Measurements from ENCODE around the gene ERC2. TPM values are rescaled to one million over a fixed set of nuclear protein-coding genes. Genes with fewer than 3 reads are reported as not detected.

The ERC2 gene
- total RNA-seq, 1 experiment from 2014 or later = 6.3 TPM

GRCh38 chr3:55661571-55661970 is 806.7 kb downstream of the ERC2 start:
- no peaks in the 10 kb centered on the region for H3K9me3 ChIP-seq (replicated peaks)
- no peak overlapping the region for H3K27ac ChIP-seq
- H3K4me3 ChIP-seq = no peak overlapping the region
- H3K36me3 ChIP-seq = no peaks in the 10 kb centered on the region
- H3K27me3 ChIP-seq = no peaks in the 10 kb centered on the region
- peaks cover 7% of the 10 kb centered on the region; the same call in 1 of the 2 replicates for H3K4me1 ChIP-seq
- no peak for DNase-seq

GRCh38 chr3:55661141-55661540 is 807.1 kb downstream of the ERC2 start:
- Histone ChIP-seq H3K36me3 (no peaks in the 10 kb centered on the region), H3K27ac (no peak overlapping the region), H3K4me1 (peaks cover 7% of the 10 kb centered on the region; the same call in 1 of the 2 replicates), H3K9me3 (replicated peaks) (no peaks in the 10 kb centered on the region), H3K4me3 (no peak overlapping the region), H3K27me3 (no peaks in the 10 kb centered on the region)
- no peak for DNase-seq

- DNase-seq = no peak
- peaks cover 7% of the 10 kb centered on the region; the same call in 1 of the 2 replicates for H3K4me1 ChIP-seq
- no peaks in the 10 kb centered on the region for H3K27me3 ChIP-seq
- no peaks in the 10 kb centered on the region for H3K36me3 ChIP-seq
- no peak overlapping the region for H3K27ac ChIP-seq
- H3K9me3 ChIP-seq (replicated peaks) = no peaks in the 10 kb centered on the region
- H3K4me3 ChIP-seq = no peak overlapping the region
Observed at GRCh38 chr3:55660642-55661041, 807.6 kb downstream of the ERC2 start.

- H3K27ac ChIP-seq = no peak overlapping the region
- no peak for DNase-seq
- no peaks in the 10 kb centered on the region for H3K9me3 ChIP-seq (replicated peaks)
- no peak overlapping the region for H3K4me3 ChIP-seq
- no peaks in the 10 kb centered on the region for H3K27me3 ChIP-seq
- H3K36me3 ChIP-seq = no peaks in the 10 kb centered on the region
- H3K4me1 ChIP-seq = peaks cover 7% of the 10 kb centered on the region; the same call in 1 of the 2 replicates
Observed at GRCh38 chr3:55659701-55660100, 808.6 kb downstream of the ERC2 start.

- no peaks in the 10 kb centered on the region for H3K36me3 ChIP-seq
- H3K4me3 ChIP-seq = no peak overlapping the region
- H3K27ac ChIP-seq = no peak overlapping the region
- H3K4me1 ChIP-seq = peaks cover 7% of the 10 kb centered on the region; the same call in 1 of the 2 replicates
- no peaks in the 10 kb centered on the region for H3K9me3 ChIP-seq (replicated peaks)
- no peaks in the 10 kb centered on the region for H3K27me3 ChIP-seq
- DNase-seq = peak; percentile 17 to 46
Observed at GRCh38 chr3:55658690-55659562, 809.3 kb downstream of the ERC2 start.

GRCh38 chr3:55658270-55658669 is 810.0 kb downstream of the ERC2 start:
- Histone ChIP-seq H3K27me3 (no peaks in the 10 kb centered on the region), H3K36me3 (no peaks in the 10 kb centered on the region), H3K27ac (no peak overlapping the region), H3K4me3 (no peak overlapping the region), H3K9me3 (replicated peaks) (no peaks in the 10 kb centered on the region), H3K4me1 (peaks cover 7% of the 10 kb centered on the region; the same call in 1 of the 2 replicates)
- DNase-seq = no peak

GRCh38 chr3:55655544-55655943 is 812.7 kb downstream of the ERC2 start:
- Histone ChIP-seq H3K4me3 (no peak overlapping the region), H3K9me3 (replicated peaks) (no peaks in the 10 kb centered on the region), H3K27me3 (no peaks in the 10 kb centered on the region), H3K36me3 (no peaks in the 10 kb centered on the region), H3K4me1 (peaks cover 24% of the 10 kb centered on the region), H3K27ac (no peak overlapping the region)
- DNase-seq = no peak

- Histone ChIP-seq H3K36me3 (no peaks in the 10 kb centered on the region), H3K27ac (no peak overlapping the region), H3K9me3 (replicated peaks) (no peaks in the 10 kb centered on the region), H3K27me3 (no peaks in the 10 kb centered on the region), H3K4me3 (no peak overlapping the region), H3K4me1 (peaks cover 27% of the 10 kb centered on the region)
- no peak for DNase-seq
Observed at GRCh38 chr3:55654123-55654760, 814.0 kb downstream of the ERC2 start.

- H3K4me1 ChIP-seq = peaks cover 30% of the 10 kb centered on the region
Observed at GRCh38 chr3:55651011-55651410, 817.3 kb downstream of the ERC2 start.

GRCh38 chr3:55650011-55650410 is 818.3 kb downstream of the ERC2 start:
- H3K36me3 ChIP-seq = no peaks in the 10 kb centered on the region
- DNase-seq = no peak
- H3K9me3 ChIP-seq (replicated peaks) = no peaks in the 10 kb centered on the region

More at GRCh38 chr3:55651011-55651410, 817.3 kb downstream of the ERC2 start:
- DNase-seq = peak; percentile 81 to 85
- Histone ChIP-seq H3K27ac (peak overlapping the region; percentile 77), H3K27me3 (no peaks in the 10 kb centered on the region), H3K9me3 (replicated peaks) (no peaks in the 10 kb centered on the region), H3K36me3 (no peaks in the 10 kb centered on the region), H3K4me3 (no peak overlapping the region)

GRCh38 chr3:55649554-55649953 is 818.7 kb downstream of the ERC2 start:
- Histone ChIP-seq H3K27ac (no peak overlapping the region), H3K9me3 (replicated peaks) (no peaks in the 10 kb centered on the region), H3K4me1 (peaks cover 30% of the 10 kb centered on the region), H3K4me3 (no peak overlapping the region), H3K27me3 (no peaks in the 10 kb centered on the region), H3K36me3 (no peaks in the 10 kb centered on the region)
- DNase-seq = no peak

More at GRCh38 chr3:55650011-55650410, 818.3 kb downstream of the ERC2 start:
- H3K27me3 ChIP-seq = no peaks in the 10 kb centered on the region
- no peak overlapping the region for H3K27ac ChIP-seq
- H3K4me3 ChIP-seq = no peak overlapping the region
- peaks cover 30% of the 10 kb centered on the region for H3K4me1 ChIP-seq

GRCh38 chr3:55648591-55649318 is 819.5 kb downstream of the ERC2 start:
- Histone ChIP-seq H3K9me3 (replicated peaks) (no peaks in the 10 kb centered on the region), H3K27me3 (no peaks in the 10 kb centered on the region), H3K4me3 (no peak overlapping the region), H3K27ac (no peak overlapping the region), H3K4me1 (peaks cover 30% of the 10 kb centered on the region), H3K36me3 (no peaks in the 10 kb centered on the region)
- DNase-seq = no peak

- DNase-seq = peak; percentile 83 to 89
- peaks cover 30% of the 10 kb centered on the region for H3K4me1 ChIP-seq
- no peaks in the 10 kb centered on the region for H3K36me3 ChIP-seq
- peak overlapping the region; percentile 54 for H3K27ac ChIP-seq
- H3K9me3 ChIP-seq (replicated peaks) = no peaks in the 10 kb centered on the region
- H3K4me3 ChIP-seq = peak overlapping the region; percentile 29
- H3K27me3 ChIP-seq = no peaks in the 10 kb centered on the region
Observed at GRCh38 chr3:55647670-55648069, 820.6 kb downstream of the ERC2 start.

- peak overlapping the region; percentile 29 for H3K4me3 ChIP-seq
- H3K36me3 ChIP-seq = no peaks in the 10 kb centered on the region
- H3K27me3 ChIP-seq = no peaks in the 10 kb centered on the region
- peaks cover 26% of the 10 kb centered on the region for H3K4me1 ChIP-seq
- H3K27ac ChIP-seq = peak overlapping the region; percentile 54
- peak; percentile 69 to 75 for DNase-seq
- no peaks in the 10 kb centered on the region for H3K9me3 ChIP-seq (replicated peaks)
Observed at GRCh38 chr3:55647063-55647462, 821.2 kb downstream of the ERC2 start.

GRCh38 chr3:55646121-55646520 is 822.1 kb downstream of the ERC2 start:
- Histone ChIP-seq H3K27me3 (no peaks in the 10 kb centered on the region), H3K4me3 (no peak overlapping the region), H3K4me1 (peaks cover 16% of the 10 kb centered on the region), H3K27ac (no peak overlapping the region), H3K9me3 (replicated peaks) (no peaks in the 10 kb centered on the region), H3K36me3 (no peaks in the 10 kb centered on the region)
- DNase-seq = no peak
